NT2/D1 (cell line): ENCODE measurements around the gene SDR9C7.
"Not testable (repeated sequence)": the region's sequence is repeated elsewhere in the genome, so short reads cannot be mapped to it uniquely, and the experiment has no call there.

ENCODE experiments used
- SUZ12 ChIP-seq: IDR thresholded peaks from 2 replicates; pipeline ENCODE4 v1.6.1; 2011; ENCODE audit not compliant: insufficient read length, insufficient read depth; ENCODE audit errors: extremely low read depth
- ZNF274 ChIP-seq: IDR thresholded peaks from 2 replicates; pipeline ENCODE4 v1.6.1; 2011; ENCODE audit warnings: mild to moderate bottlenecking, low read depth, low read length

DNA sequence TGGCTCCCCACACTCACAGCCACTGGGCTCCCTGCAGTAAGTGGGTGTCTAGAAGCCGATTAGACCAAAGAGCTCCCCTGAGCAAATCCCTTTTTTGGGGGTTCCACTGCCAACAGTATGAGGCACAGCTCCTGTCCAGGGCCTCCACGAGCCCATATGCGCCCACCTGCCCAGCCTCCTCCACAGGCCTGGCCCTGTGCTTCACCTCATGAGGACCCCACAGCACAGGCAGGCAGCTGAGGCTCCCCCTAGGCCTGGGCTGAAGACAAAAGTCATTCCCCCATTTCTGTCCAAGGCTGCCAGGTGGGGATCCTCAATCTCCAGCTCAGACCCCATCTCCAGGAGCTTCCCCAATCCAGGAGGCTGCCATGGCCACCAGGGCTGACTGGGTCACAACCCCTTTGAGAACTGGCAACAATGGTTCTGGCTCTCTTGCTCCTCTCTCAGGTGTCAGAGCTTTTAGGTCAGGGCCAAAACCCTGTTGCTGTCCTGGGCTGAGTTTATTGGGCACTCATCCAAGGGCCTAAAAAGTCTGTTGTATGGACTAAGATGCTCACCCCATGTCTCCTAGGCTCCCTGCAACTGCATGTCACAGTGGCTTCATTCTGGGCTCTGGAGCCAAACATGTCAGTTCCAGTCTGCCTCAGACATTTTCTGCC is 48.5 kb upstream of the SDR9C7 start:
- not testable (repeated sequence) for TF ChIP-seq ZNF274, SUZ12
